ENCODE data around the gene MAP3K3. TPM values are rescaled to one million over a fixed set of nuclear protein-coding genes. Genes with fewer than 3 reads are reported as not detected.

The MAP3K3 gene
- total and polyA plus RNA-seq, 2 donors (not counting 3 experiments of a cell fraction or from before 2014, with no cell fraction given): 56.6 to 81.0 TPM

DNA sequence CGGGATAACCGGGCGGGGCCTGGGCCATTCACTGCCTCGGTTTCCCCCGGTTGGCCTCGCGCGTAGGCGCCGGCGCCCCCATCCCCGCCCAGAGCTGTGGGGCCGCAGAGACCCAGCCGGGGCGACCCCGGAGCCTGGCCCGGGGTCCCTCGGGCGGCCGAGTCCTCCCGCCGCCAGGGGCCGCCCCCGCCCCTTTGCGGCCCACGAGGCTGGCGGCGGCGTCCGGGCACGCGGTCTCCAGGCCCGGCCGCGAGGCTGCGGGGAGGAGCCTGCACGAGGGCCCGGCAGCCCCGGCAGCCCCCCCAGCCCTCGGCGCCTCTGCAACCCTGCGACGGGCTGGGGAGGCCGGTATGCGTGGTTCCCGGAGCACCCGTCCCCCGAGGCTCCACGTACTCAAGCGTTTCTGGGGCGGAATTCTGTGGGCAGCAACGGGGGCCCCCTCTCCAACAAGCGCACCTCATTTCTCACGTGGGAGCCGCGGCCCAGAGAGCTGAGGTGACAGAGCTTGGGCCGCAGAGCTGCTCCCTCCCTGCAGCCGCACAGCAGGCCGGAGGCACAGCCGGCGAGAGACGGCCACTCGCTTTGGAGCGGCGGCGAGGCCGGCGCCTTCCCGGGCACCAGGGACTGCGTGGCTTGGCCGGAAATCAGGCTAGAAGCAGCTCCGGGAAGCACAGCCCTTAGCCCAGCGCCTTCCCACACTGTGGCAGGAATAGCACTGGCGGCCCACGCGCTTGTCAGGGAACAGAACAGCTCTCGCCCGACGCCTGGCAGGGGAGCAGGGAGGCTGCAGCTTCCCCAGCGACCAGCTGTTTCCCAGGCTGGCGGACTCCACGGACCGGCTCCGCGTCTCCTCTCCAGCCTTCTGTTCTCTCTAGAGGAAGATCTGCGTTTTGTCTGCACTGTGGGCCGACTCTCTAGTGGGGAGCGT is 78.6 kb downstream of the MAP3K3 start:
- Histone ChIP-seq H3K27me3 (ENCODE audit: control insufficient read depth in 2 of 2, insufficient read depth in 2 of 2, low read length in 2 of 2) (no peaks in the 10 kb centered on the region), H4K20me1 (replicated peaks; ENCODE audit: control insufficient read depth, extremely low read depth, insufficient read depth, low read length) (no peaks in the 10 kb centered on the region), H3K9ac (replicated peaks; ENCODE audit: extremely low read depth, insufficient read depth, low read length) (peak overlapping the region; percentile 69), H3K4me3 (replicated peaks in 1 of 3; ENCODE audit: insufficient read depth in 1 of 3, low read depth in 1 of 3, low read length in 3 of 3) (peak overlapping the region in 2 of 3 experiments; percentile 23 to 61), H3K27ac (ENCODE audit: insufficient read depth, low read depth, low read length) (peak overlapping the region; percentile 77), H3K4me1 (ENCODE audit: control insufficient read depth, extremely low read depth, insufficient read depth, low read length) (peaks cover 22% of the 10 kb centered on the region), H3K9me3 (replicated peaks; ENCODE audit: control insufficient read depth, insufficient read depth, low read length) (no peaks in the 10 kb centered on the region), H3K4me2 (ENCODE audit: insufficient read depth, low read length) (peak overlapping the region; percentile 40), H3K9me1 (replicated peaks; ENCODE audit: control insufficient read depth, extremely low read depth, insufficient read depth, low read length) (no peaks in the 10 kb centered on the region), H3K36me3 (ENCODE audit: control insufficient read depth in 2 of 2, extremely low read depth in 1 of 2, insufficient read depth in 2 of 2, low read length in 2 of 2) (peaks cover 0 to 8% of the 10 kb centered on the region in 2 experiments), H2AFZ (ENCODE audit: low read depth, low read length) (peak overlapping the region; percentile 71), H3K79me2 (ENCODE audit: control insufficient read depth, insufficient read depth, low read length) (peaks cover 9% of the 10 kb centered on the region)
- dilution Hi-C loops (cut with MboI; ENCODE audit: extremely low pct_ligation_motif_present, low sequenced_read_pairs): no loop called here
- FAIRE-seq (peak; percentile 70), DNase-seq (ENCODE audit: low read depth, low spot score) (peak; percentile 63)
- ChIA-PET POLR2A (interaction anchor here (0.7 kb wide), 1 partner anchor 12 kb away, joined by 4 read pairs; no protein-coding TSS in a partner anchor), CTCF (interaction anchor here (0.8 to 2.6 kb wide), 6 partner anchors 10 to 42 kb away, joined by 3 to 12 read pairs (median 4); no protein-coding TSS in a partner anchor)
- BruUV-seq (replicated peaks): TSS peak; percentile 3
- TF ChIP-seq MYC (IDR thresholded peaks at IDR 0.05; ENCODE audit: low read depth, low read length) (no peak), GATA2 (IDR thresholded peaks at IDR 0.05; ENCODE audit: insufficient read depth, insufficient read length, low read depth, low read length) (no peak), MAX (IDR thresholded peaks at IDR 0.05; ENCODE audit: insufficient read depth, insufficient read length) (peak; percentile 28), POLR2A (IDR thresholded peaks at IDR 0.05; ENCODE audit: low read depth, low read length) (peak; percentile 10), FOS (IDR thresholded peaks at IDR 0.05; ENCODE audit: borderline replicate concordance, insufficient read depth, low read length) (no peak), EZH2 (IDR thresholded peaks at IDR 0.05; ENCODE audit: borderline replicate concordance, low read depth, low read length, severe bottlenecking) (no peak), POLR2AphosphoS5 (IDR thresholded peaks at IDR 0.05; ENCODE audit: insufficient read depth, low read depth, low read length) (no peak), JUN (IDR thresholded peaks at IDR 0.05; ENCODE audit: borderline replicate concordance, insufficient read depth, insufficient read length, low read depth) (no peak)
- TF ChIP-seq, protein P1, sequence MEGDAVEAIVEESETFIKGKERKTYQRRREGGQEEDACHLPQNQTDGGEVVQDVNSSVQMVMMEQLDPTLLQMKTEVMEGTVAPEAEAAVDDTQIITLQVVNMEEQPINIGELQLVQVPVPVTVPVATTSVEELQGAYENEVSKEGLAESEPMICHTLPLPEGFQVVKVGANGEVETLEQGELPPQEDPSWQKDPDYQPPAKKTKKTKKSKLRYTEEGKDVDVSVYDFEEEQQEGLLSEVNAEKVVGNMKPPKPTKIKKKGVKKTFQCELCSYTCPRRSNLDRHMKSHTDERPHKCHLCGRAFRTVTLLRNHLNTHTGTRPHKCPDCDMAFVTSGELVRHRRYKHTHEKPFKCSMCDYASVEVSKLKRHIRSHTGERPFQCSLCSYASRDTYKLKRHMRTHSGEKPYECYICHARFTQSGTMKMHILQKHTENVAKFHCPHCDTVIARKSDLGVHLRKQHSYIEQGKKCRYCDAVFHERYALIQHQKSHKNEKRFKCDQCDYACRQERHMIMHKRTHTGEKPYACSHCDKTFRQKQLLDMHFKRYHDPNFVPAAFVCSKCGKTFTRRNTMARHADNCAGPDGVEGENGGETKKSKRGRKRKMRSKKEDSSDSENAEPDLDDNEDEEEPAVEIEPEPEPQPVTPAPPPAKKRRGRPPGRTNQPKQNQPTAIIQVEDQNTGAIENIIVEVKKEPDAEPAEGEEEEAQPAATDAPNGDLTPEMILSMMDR (IDR thresholded peaks at IDR 0.05; ENCODE audit: extremely low read depth in 1 of 2, insufficient read depth in 1 of 2, low read depth in 1 of 2, low read length in 2 of 2): peak; percentile 15 to 16
- intact Hi-C loops (cut with micrococcal nuclease): loop anchor here (1.0 kb wide), 2 partner anchors 41 to 73 kb away; partner anchors contain the start of genes CCDC47 and STRADA
